GM12874 (cell line): ENCODE results near the gene ABCC4.

Experiments used
- CTCF ChIP-seq: IDR thresholded peaks from 2 replicates; pipeline ENCODE4 v1.5.1; 2011; ENCODE audit warnings: low read depth, mild to moderate bottlenecking, control low read depth, low read length, moderate library complexity; ENCODE audit not compliant: insufficient read depth

Gene ABCC4

DNA sequence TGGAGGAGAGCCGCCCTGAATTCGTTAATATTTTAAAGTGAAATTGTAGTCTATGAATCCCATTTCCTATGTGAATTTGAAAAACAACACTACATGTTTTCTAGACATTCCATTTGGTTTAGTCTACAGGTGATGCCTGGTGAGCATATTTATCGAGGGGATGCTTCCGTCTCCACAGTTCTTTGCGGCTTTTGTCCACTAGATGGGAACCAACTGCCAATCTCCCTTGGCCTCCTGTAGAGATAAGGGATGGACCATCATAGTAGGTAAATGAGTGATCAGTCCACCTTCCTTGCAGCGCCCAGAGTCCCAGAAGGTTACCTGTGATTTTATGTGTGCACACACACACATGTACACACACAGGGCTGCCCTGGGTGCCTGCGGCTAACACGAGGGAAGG lies 299.1 kb downstream of the ABCC4 start:
- TF ChIP-seq CTCF = no peak

GRCh38 chr13:94999871-95000270 lies 301.4 kb downstream of the ABCC4 start:
- TF ChIP-seq CTCF = no peak

DNA sequence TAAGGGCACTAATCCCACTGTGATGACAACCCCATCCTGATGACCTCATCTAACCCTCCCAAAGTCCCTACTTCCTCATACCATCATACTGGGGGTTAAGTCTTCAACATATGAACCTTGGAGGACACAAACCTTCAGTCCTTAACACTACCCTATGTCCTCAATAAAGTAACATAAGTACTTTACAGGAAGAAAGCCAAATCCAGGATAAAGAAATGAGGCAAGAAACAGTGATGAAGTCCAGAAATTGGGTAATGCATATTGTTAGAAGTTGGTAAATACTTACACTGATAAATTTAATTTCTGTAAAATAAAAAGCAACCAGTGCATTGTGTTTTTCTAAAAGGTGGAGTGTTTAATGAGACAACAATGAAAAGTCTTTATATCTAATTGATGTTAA lies 304.1 kb downstream of the ABCC4 start:
- TF ChIP-seq CTCF = no peak

GRCh38 chr13:94996445-94996844 lies 304.8 kb downstream of the ABCC4 start:
- no peak for TF ChIP-seq CTCF

DNA sequence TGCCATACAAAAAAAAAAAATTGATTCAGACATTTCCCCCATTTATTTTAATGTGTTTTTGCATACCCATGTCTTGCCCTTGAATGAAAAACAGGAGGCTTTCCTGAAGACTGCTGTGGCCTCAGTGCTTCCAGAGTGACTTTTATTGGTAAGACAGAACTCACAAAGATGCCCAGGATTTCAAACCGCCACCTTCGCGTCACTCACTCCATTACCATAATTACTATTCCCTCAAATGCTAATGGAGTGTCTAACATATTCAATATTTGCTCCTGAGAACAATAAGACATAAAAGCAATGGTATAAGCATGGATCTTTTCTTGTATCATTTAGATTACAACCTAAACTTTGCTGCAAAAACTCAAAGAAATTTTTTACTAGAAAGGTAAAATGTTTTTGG lies 306.7 kb downstream of the ABCC4 start:
- TF ChIP-seq CTCF = no peak

GRCh38 chr13:94993616-94994015 lies 307.6 kb downstream of the ABCC4 start:
- no peak for TF ChIP-seq CTCF

- TF ChIP-seq CTCF = no peak
These were observed 309.0 kb downstream of the ABCC4 start for GRCh38 chr13:94992036-94992960.
